HG03469 (cell line): ENCODE data around the gene MATN1.

Source experiments
- ATAC-seq: cut with Tn5 transposase; IDR thresholded peaks from one replicate; pipeline ENCODE4 v1.9.1; 2021; ENCODE audit warnings: mild to moderate bottlenecking, moderate library complexity, moderate number of reproducible peaks; ENCODE audit not compliant: unreplicated experiment

The MATN1 gene

DNA sequence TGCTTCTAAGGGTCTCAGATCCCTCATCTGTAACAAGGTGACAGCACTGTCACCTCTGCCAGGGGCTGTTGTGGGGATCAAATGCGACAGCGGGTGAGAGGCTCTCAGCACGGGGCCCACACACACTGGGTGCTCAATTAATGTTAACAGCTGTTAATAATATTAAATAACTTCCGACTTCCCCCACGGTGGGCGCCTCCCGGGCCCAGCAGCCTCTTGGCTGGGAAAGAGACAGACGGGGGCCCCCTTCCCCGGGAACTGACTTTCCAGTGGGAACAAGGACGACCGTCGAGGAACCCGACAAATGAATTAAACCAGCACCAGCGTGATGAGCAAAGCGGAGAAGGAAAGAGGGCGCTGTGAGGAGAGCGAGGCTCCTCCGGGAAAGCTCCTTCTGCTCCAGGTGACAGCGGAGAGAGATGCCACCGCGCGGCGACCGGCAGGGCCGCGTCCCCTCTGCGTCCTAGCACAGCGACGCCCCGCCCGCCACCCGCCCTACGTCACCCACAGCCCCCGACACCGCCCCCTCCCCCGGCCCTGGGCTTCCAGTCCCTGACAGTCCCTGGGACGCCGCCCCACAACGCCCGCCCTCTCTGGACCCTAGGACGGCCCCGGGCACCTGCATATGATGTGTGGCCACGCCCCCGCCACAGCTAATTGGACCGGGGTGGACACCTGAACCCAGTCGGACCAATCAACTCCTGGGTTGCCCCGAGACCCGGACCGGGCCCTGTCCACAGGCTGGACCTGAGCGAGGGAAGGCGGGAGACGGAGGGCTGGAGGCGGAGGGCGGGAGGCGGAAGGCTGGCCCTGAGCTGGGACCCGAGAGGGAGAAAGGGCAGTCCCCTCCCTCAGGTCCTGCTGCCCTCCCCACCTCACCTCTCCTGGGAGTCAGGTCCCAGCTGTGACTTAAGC lies 38.2 kb downstream of the MATN1 start:
- no peak for ATAC-seq

DNA sequence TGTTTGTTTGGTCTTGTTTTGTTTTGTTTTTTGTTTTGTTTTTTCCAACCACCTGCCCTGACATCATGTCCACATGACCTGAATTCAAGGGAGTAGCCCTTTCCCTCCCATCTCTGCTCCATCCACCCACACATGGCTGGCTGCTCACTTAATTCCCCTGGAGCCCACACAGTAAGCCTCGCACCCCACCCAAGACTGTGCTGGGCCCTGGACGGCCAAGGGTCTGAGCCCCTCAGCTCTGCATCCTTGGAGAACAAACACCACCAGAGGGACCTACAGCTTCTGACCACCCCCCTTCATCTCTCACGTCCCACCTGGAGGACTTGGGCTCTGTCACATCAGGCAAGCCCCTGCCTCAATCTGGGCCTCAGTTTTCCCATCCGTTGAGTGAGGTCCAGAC lies 39.1 kb downstream of the MATN1 start:
- no peak for ATAC-seq

- no peak for ATAC-seq
These were observed 39.7 kb downstream of the MATN1 start for GRCh38 chr1:30683699-30684098.

DNA sequence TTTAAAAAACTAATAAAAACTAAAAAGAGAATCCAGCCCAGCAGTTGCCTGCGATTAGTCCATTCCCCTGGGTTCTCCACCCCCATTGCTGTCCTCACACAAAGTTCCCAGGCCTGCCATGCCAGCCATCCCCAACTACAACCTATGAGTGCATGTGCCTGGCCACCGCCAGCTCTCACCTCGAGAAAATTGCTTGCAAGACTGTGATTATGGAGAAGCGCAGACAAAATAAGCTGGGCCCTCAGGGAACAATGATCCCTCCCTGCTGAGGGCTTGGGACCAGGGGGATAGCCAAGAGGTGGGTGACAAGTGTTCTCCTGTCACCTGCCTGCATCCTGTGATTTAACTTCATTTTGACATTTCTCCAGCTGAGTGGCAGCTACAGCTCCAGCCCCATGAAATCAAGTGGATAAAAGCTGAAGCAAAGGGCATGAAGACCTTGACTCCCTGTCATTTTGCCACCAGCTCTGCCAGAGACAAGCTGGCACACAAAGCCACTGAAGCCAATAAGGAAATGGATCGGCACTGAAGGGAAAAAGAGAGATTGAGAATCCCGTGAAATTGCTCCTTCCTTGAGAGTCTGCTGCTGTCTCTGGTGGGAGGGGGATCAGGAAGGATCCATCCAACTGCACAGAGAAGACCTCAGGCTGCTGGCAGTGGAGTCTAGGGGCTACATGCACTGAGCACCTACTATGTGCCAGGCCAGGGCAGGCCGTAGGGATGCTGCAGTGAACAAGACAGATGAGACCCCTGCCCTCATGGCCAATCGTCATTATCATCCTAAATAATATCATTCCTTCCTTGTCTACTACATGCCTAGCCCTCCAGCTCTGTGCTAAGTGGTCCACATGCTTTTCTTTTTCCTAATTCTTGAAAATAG lies 40.7 kb downstream of the MATN1 start:
- ATAC-seq, result no peak

DNA sequence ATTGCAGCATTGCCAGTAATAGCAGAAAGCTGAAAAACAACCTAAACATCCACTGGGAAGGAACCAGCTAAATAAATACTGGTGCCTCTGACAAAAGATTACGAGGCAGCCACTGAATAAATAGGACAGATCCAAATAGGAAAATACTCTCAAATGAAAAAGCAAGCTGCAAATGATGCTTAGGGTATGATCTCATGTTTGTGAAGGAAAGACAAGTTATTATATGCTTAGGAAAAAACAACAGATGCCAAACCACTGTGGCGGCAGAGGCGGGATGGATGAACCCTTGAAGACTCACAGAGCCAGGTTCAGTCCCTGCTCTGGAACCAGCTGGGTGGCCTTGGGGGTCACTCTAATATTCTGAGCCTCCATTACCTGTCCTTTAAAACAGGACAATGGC lies 41.6 kb downstream of the MATN1 start:
- no peak for ATAC-seq

DNA sequence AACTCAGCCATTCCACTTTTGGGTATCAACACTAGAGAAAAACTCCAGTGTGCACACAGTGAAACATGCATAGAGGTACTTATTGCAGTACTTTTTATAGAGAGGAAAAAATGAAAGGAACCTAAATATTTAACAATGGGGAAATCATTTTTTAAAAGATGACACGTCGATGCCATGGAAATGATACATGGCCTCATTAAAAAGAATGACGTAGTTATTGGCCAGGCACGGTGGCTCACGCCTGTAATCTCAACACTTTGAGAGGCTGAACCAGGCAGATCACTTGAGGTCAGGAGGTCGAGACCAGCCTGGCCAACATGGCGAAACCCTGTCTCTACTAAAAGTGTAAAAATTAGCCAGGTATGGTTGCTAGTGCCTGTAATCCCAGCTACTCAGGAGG lies 42.5 kb downstream of the MATN1 start:
- ATAC-seq, result no peak

GRCh38 chr1:30680429-30680828 lies 43.0 kb downstream of the MATN1 start:
- no peak for ATAC-seq

DNA sequence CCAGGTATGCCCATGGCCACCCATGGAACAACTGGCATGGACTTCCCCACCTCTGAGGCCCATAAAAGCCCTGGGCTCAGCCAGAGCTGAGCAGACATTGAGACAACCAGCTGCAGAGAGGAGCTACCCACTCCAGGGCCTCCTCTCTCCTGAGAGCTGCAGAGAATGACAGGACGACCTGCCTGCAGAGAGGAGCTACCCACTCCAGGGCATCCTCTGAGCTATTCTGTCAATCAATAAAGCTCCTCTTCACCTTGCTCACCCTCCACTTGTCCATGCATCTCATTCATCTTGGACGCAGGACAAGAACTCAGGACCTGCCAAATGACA lies 43.4 kb downstream of the MATN1 start:
- no peak for ATAC-seq

- ATAC-seq, result no peak
These were observed 44.0 kb downstream of the MATN1 start for GRCh38 chr1:30679201-30679975.

DNA sequence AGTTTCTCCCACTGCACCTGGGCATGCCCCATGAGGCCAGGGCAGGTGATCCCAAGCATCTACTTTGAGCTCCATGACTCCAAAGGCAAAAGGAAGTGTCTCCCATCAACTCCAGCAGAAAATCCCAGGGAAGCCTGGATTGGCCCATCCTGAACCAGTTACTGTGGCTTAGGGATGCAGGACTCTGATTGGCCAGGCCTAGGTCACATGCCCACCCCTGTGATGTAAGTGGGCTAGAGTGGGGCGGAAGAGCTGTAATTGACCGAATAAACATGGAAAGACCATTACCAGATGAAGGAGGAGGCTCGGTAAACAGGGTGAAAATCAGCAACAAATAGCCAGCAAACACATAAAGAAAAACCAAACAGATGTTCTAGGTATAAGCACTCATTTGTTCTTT lies 45.2 kb downstream of the MATN1 start:
- ATAC-seq, result no peak

DNA sequence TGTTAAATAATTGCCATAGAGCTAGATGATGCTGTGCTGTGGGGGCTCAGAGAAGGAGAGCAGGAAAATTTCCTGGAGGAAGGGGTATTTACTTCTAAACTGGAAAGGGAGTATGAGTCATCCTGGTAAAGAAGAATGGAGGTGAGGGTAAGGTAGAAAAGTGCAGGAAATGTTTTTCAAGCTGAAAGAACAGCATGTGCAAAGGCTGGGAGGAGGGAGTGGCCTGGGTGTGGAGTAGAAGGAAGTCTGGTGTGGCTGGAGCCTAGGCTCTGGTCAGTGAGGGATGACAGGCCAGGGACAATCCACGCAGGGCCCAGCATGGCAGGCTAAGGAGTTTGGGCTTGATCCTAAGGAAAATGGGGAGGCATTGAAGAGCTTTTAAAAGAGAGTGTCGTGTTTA lies 45.9 kb downstream of the MATN1 start:
- ATAC-seq, result no peak

- no peak for ATAC-seq
These were observed 47.6 kb downstream of the MATN1 start for GRCh38 chr1:30675761-30676160.

- no peak for ATAC-seq
These were observed 48.1 kb downstream of the MATN1 start for GRCh38 chr1:30675289-30675688.

- ATAC-seq, result no peak
These were observed 50.0 kb downstream of the MATN1 start for GRCh38 chr1:30673395-30673794.

DNA sequence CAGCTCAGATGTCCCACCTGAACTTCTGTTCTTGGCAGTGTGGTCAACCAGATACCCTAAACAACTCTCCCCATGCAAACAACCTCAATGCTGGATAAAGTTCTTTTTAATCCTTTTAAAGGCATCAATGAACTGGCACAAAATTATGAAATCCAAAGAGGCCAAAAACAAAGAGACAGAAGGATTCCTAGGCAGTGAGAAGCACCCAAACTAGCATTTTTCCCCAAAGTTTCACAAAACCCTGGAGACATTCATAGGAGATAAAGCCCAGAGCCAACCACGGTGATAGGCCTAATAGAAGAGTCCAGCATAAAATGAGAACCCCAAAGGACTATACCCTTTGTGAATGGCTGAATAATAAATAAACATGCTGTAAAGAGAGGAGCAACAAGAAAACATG lies 50.7 kb downstream of the MATN1 start:
- no peak for ATAC-seq

GRCh38 chr1:30670240-30671060 lies 52.9 kb downstream of the MATN1 start:
- ATAC-seq, result no peak

GRCh38 chr1:30668546-30669327 lies 54.6 kb downstream of the MATN1 start:
- ATAC-seq, result no peak

DNA sequence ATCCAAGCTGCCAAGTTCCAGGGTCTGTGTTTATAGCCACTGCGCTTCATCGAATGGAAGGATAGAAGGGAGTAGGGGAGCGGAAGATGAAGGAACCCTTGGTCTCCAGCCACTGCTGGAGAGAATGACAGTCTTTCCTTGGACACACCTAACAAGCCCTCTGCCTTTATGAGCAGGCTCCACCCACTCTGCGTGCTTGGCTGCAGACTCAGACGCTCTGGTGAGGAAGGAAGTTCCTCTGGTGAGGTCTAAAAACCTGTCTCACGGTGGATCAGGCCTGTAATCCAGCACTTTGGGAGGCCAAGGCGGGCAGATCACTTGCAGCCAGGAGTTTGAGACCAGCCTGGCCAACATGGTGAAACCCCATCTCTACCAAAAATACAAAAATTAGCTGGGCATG lies 55.4 kb downstream of the MATN1 start:
- ATAC-seq, result no peak

DNA sequence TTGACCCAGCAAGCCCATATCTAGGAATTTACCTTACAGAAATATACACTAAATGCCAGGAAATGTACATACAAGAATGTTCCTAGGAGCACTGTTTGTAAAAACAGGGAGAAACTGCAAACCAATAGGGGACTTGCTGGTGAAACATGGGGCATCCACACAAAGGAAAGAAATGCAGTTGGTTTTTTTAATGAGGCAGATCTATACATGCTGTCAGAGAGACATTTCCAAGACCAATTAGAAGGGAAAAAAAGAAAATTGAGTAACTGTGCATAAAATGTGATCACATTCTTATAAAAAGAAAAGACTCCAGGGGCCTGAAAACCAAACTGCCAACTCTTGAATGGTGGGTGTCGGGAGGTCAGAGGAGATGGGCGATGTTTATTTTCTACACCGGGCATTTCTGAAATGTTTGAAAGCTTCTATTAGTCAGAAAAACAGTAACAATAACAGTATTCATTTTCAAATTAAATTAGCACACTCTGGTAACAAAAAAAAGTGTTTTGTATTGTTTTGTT lies 56.6 kb downstream of the MATN1 start:
- no peak for ATAC-seq
